Fibroblast of the aortic adventitia (primary cell): Measurements from ENCODE around the gene CDK17. TPM values are rescaled to one million over a fixed set of nuclear protein-coding genes. Genes with fewer than 3 reads are reported as not detected.
"Not testable (repeated sequence)": the region's sequence is repeated elsewhere in the genome, so short reads cannot be mapped to it uniquely, and the experiment has no call there.

Source experiments
- DNase-seq: peaks from one replicate; pipeline ENCODE4 v3.0.0-alpha.2; 2010; ENCODE audit warnings: low read depth
- H3K4me3 ChIP-seq: 2 replicates; pipeline ENCODE4 v1.5.1; 2011; ENCODE audit warnings: low read depth, mild to moderate bottlenecking, control low read depth, low read length, moderate library complexity
- CTCF ChIP-seq: IDR thresholded peaks from 2 replicates; pipeline ENCODE4 v1.5.1; 2011; ENCODE audit warnings: mild to moderate bottlenecking, low read length, control low read depth, inconsistent platforms; ENCODE audit not compliant: insufficient read depth
- total RNA-seq: library from RNA; depleted of rRNA; stranded (reverse); fragments of >200 nt; gene quantifications from 2 replicates; pipeline ENCODE4 v1.2.3, GENCODE V29; 2012; ENCODE audit warnings: low replicate concordance

Gene CDK17
- total RNA-seq, 1 donor: 49.1 TPM

DNA sequence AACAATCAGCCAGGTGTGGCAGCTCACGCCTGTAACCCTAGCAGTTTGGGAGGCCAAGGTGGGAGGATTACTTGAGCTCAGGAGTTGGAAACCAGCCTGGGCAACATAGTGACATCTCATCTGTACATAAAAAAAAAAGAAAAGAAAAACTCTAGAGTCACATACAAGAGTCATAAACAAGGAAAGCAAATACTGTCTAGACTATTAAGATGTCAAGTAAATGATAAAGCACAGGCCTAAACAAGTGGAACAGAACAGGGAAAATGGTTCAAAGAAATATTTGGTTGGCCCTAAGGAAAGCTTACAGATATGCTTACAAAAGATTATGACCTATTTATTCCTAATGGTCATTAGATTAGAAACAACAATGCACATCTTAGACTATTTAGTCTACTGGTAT, 12.3 kb downstream of the CDK17 start:
- no peak for DNase-seq
- no peak for TF ChIP-seq CTCF
- H3K4me3 ChIP-seq: no peak overlapping the region

DNA sequence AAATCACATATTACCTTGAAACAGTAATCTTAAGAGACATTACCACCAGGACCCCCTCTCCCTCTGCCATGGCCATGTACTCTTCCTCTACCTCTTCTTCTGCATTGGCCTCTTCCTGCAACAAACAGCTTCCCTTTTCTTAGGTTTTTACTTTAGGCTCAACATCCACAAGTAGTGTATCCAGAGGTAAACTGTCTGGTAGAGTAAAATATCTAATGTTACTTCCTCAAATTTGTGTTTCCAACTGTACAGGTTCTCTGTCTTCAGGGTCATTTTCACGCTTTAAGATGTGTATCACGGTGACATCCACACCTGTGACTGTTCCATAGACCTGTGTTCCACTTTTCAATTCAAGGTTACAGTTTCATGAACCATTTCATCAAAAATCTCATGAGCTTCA, 13.4 kb downstream of the CDK17 start:
- H3K4me3 ChIP-seq: no peak overlapping the region
- TF ChIP-seq CTCF: no peak
- no peak for DNase-seq

DNA sequence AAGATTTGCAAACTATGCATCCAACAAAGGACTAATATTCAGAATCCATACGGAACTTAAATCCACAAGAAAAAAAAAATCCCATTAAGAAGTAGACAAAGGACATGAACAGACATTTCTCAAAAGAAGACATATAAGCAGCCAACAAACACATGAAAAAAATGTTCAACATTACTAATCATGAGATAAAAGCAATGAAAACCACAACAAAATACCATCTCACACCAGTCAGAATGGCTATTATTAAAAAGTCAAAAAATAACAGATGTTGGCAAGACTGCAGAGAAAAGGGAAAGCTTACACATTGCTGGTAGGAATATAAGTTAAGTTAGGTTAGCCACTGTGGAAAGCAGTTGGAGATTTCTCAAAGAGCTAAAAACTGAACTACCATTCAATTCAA, 16.2 kb downstream of the CDK17 start:
- peak; percentile 78 for DNase-seq
- H3K4me3 ChIP-seq: peak overlapping the region; percentile 4
- no peak for TF ChIP-seq CTCF

- no peak for DNase-seq
Observed at GRCh38 chr12:96383371-96383770, 16.9 kb downstream of the CDK17 start.

GRCh38 chr12:96379743-96380142, 20.5 kb downstream of the CDK17 start:
- not testable (repeated sequence) for DNase-seq

More at GRCh38 chr12:96383371-96383770, 16.9 kb downstream of the CDK17 start:
- TF ChIP-seq CTCF: no peak
- no peak overlapping the region for H3K4me3 ChIP-seq

DNA sequence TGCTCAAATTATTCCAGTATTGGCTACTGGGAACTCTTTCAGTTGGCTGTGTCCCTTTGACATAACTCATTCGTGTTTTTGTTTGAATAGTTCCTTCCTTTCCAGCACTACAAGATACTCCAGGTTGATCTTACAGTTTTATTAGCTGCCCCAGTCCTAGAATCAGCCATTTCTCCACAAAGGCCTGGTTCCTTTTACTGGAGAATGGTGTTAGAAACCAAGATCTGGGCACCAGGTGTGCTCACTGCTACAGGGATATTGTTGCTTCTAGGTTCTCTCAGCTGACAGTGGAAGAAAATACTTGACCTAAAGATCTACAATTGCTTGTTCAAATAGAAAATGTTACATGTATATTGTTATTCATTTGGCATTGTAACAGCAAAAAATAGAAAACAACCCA, 21.9 kb downstream of the CDK17 start:
- TF ChIP-seq CTCF: no peak
- no peak for DNase-seq
- no peak overlapping the region for H3K4me3 ChIP-seq

More at GRCh38 chr12:96379743-96380142, 20.5 kb downstream of the CDK17 start:
- H3K4me3 ChIP-seq: not testable (repeated sequence)

GRCh38 chr12:96376865-96377264, 23.4 kb downstream of the CDK17 start:
- TF ChIP-seq CTCF: no peak

More at GRCh38 chr12:96376865-96377264, 23.4 kb downstream of the CDK17 start:
- DNase-seq: no peak
- H3K4me3 ChIP-seq: no peak overlapping the region
